Measurements from ENCODE around the gene CYP2D6. TPM values are rescaled to one million over a fixed set of nuclear protein-coding genes. Genes with fewer than 3 reads are reported as not detected.
A peak's percentile ranks its signal among the peaks of the same experiment; 100 is the strongest.

CYP2D6 gene
- total and polyA plus RNA-seq, 2 of the 13 experiments (the other 11 are each of a cell fraction or from before 2014, with no cell fraction given) = 1.0 to 3.7 TPM

DNA sequence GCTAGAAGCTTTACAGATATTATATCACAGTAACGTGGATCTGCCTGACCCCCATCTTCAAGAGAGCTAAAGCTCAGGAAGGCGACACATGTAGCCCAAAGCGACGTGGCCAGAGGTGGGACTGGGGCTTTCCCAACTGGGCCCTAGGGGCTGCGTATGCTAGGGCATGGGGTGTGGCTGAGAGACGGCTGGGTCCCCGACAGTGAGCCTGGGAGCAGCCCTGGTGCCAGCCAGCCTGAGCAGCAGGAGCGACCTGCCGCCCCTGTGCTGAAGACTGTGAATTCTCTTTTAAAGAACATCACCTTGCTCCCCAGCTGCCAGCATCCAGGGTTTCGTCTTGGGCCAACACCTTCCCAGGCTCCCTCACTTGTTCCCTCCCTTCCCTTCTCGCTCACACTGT lies 32.9 kb upstream of the CYP2D6 start:
- Histone ChIP-seq H3K27me3 (ENCODE audit: control insufficient read depth in 1 of 2, insufficient read depth in 2 of 2, low read length in 2 of 2) (no peaks in the 10 kb centered on the region), H3K36me3 (replicated peaks in 1 of 2; ENCODE audit: control insufficient read depth in 1 of 2, insufficient read depth in 2 of 2, low read length in 2 of 2) (peaks cover 27 to 45% of the 10 kb centered on the region in 2 experiments; a peak in 4 of 5 replicates), H3K79me2 (ENCODE audit: insufficient read depth, low read length) (no peaks in the 10 kb centered on the region), H3K4me1 (ENCODE audit: insufficient read depth, low read length) (no peaks in the 10 kb centered on the region), H4K20me1 (ENCODE audit: insufficient read depth, low read length) (no peaks in the 10 kb centered on the region), H3K27ac (ENCODE audit: extremely low read length, insufficient read depth, low read length) (no peak overlapping the region), H2AFZ (ENCODE audit: low read length) (no peak overlapping the region), H3K4me2 (ENCODE audit: low read depth, low read length) (no peak overlapping the region), H3K9ac (ENCODE audit: insufficient read depth, low read depth, low read length) (no peak overlapping the region), H3K9me3 (ENCODE audit: low read length) (no peaks in the 10 kb centered on the region), H3K4me3 (replicated peaks in 1 of 3; ENCODE audit: insufficient read depth in 1 of 3, low read depth in 2 of 3, low read length in 3 of 3) (no peak overlapping the region)
- in situ Hi-C loops (cut with HindIII; ENCODE audit: extremely low pct_ligation_motif_present, low pct_unique_long_range_greater_than_20kb) (no loop called here), intact Hi-C loops (cut with micrococcal nuclease; ENCODE audit: unreplicated experiment) (no loop called here)
- DNase-seq (ENCODE audit: low spot score) (no peak), ATAC-seq (no peak), FAIRE-seq (no peak)
- TF ChIP-seq ZNF326 (CRISPR knock-in tag; IDR thresholded peaks at IDR 0.05; ENCODE audit: borderline replicate concordance) (no peak), PREB (CRISPR knock-in tag; IDR thresholded peaks at IDR 0.05) (no peak), NCOR1 (IDR thresholded peaks at IDR 0.05; ENCODE audit: borderline replicate concordance, low read length) (no peak), ZNF576 (CRISPR knock-in tag; IDR thresholded peaks at IDR 0.05) (no peak), CBFB (CRISPR knock-in tag; IDR thresholded peaks at IDR 0.05) (no peak), AGO2 (optimal IDR thresholded peaks at IDR 0.05; ENCODE audit: low read depth, low read length) (peak; percentile 26)
- no TSS peak for BruUV-seq (replicated peaks)
- 63% methylated on average over 3 of the region's 11 CpGs for WGBS (ENCODE audit: low lambda C conversion rate)
- ChIA-PET CTCF (ENCODE audit: low intra/inter-chr PET ratio, low total read pairs) (no interaction called here), POLR2A (no interaction called here)

GRCh38 chr22:42162728-42163489 lies 32.3 kb upstream of the CYP2D6 start:
- no peaks in the 10 kb centered on the region for H3K79me2 ChIP-seq (ENCODE audit: insufficient read depth, low read length)
- BruUV-seq (replicated peaks) = no TSS peak
- no peak overlapping the region for H3K4me3 ChIP-seq (replicated peaks in 1 of 3; ENCODE audit: insufficient read depth in 1 of 3, low read depth in 2 of 3, low read length in 3 of 3)
- H3K27ac ChIP-seq (ENCODE audit: extremely low read length, insufficient read depth, low read length) = no peak overlapping the region
- H3K9me3 ChIP-seq (ENCODE audit: low read length) = no peaks in the 10 kb centered on the region
- TF ChIP-seq MYC (CRISPR knock-in tag; IDR thresholded peaks at IDR 0.05; ENCODE audit: borderline replicate concordance) = no peak
- in situ Hi-C loops (cut with HindIII; ENCODE audit: extremely low pct_ligation_motif_present, low pct_unique_long_range_greater_than_20kb) = no loop called here
- no peaks in the 10 kb centered on the region for H3K27me3 ChIP-seq (ENCODE audit: control insufficient read depth in 1 of 2, insufficient read depth in 2 of 2, low read length in 2 of 2)
- ATAC-seq (no peak), DNase-seq (ENCODE audit: low spot score) (no peak), FAIRE-seq (no peak)
- H4K20me1 ChIP-seq (ENCODE audit: insufficient read depth, low read length) = no peaks in the 10 kb centered on the region
- WGBS (ENCODE audit: low lambda C conversion rate) = 98% methylated on average over 10 of the region's 12 CpGs
- ChIA-PET POLR2A (no interaction called here), CTCF (ENCODE audit: low intra/inter-chr PET ratio, low total read pairs) (no interaction called here)
- H3K36me3 ChIP-seq (replicated peaks in 1 of 2; ENCODE audit: control insufficient read depth in 1 of 2, insufficient read depth in 2 of 2, low read length in 2 of 2) = peaks cover 23 to 46% of the 10 kb centered on the region in 2 experiments; a peak in 4 of 5 replicates
- intact Hi-C loops (cut with micrococcal nuclease; ENCODE audit: unreplicated experiment) = no loop called here
- no peak overlapping the region for H3K4me2 ChIP-seq (ENCODE audit: low read depth, low read length)
- H3K4me1 ChIP-seq (ENCODE audit: insufficient read depth, low read length) = no peaks in the 10 kb centered on the region
- no peak overlapping the region for H3K9ac ChIP-seq (ENCODE audit: insufficient read depth, low read depth, low read length)
- no peak overlapping the region for H2AFZ ChIP-seq (ENCODE audit: low read length)

Measured in HepG2 (cell line).